Measurements from ENCODE around the gene ISG15. TPM values are rescaled to one million over a fixed set of nuclear protein-coding genes. Genes with fewer than 3 reads are reported as not detected.

The ISG15 gene
- polyA plus RNA-seq, 1 of the 3 experiments (the other 2 are of a cell fraction): 28.6 TPM

- TF ChIP-seq, protein P1, sequence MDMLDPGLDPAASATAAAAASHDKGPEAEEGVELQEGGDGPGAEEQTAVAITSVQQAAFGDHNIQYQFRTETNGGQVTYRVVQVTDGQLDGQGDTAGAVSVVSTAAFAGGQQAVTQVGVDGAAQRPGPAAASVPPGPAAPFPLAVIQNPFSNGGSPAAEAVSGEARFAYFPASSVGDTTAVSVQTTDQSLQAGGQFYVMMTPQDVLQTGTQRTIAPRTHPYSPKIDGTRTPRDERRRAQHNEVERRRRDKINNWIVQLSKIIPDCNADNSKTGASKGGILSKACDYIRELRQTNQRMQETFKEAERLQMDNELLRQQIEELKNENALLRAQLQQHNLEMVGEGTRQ (IDR thresholded peaks at IDR 0.05; ENCODE audit: borderline replicate concordance, low read depth, low read length): no peak
- no peak for TF ChIP-seq TAF1 (IDR thresholded peaks at IDR 0.05; ENCODE audit: borderline replicate concordance, low read depth, low read length)
- no peak for TF ChIP-seq MAX (IDR thresholded peaks at IDR 0.05; ENCODE audit: low read depth)
- peak; percentile 92 for TF ChIP-seq PBX3 (IDR thresholded peaks at IDR 0.05)
- TF ChIP-seq POLR2AphosphoS5 (IDR thresholded peaks at IDR 0.05; ENCODE audit: low read depth, low read length): no peak
- TF ChIP-seq EZH2phosphoT487 (IDR thresholded peaks at IDR 0.05; ENCODE audit: borderline replicate concordance, low read depth): no peak
- TF ChIP-seq RFX5 (IDR thresholded peaks at IDR 0.05; ENCODE audit: low read length): no peak
Measured at GRCh38 chr1:1033009-1033587, 19.8 kb downstream of the ISG15 start (continued).

DNA sequence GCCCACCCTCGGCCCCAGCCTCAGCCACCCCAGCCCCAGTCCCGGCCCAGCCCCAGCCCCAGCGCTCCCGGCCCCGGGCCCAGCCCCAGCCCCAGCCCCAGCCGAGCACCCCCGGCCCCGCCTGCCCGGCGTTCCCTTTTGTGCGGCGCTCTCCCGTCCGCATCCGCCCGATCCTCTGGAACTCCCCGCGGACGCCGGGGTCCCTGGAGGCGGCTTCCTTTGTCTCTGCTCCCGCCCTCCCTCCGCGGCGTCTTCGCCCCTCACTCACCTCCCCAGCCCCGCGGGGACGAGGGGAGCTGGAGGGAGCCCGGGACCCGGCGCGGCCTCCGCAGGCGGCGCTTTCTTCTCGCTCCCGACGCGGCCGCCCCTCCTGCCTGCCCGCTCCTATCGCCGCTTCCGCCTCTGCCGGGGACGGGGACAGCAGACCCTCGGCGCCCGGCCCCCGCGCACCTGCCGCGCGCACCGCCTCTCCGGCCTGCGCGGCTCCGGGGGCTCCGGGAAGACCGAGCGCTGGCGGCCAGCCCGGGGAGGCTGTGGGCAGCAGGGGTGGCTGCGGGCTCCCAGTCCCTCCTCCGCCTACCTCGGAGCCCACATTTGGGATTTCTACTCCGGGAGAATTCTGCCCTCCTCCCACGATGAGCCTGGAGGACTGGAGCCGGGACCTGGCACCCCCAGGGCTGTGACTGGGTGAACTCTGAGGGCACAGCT lies 20.6 kb downstream of the ISG15 start:
- H3F3A ChIP-seq (replicated peaks; ENCODE audit: insufficient read depth): no peaks in the 10 kb centered on the region
- no peaks in the 10 kb centered on the region for H3K36me3 ChIP-seq (replicated peaks in 1 of 2; ENCODE audit: control insufficient read depth in 1 of 2, insufficient read depth in 2 of 2, low read length in 1 of 2)
- peak; percentile 72 for DNase-seq
- H3K79me2 ChIP-seq (ENCODE audit: insufficient read depth): no peaks in the 10 kb centered on the region
- no peak overlapping the region for H3K27ac ChIP-seq (ENCODE audit: low read depth in 2 of 2, low read length in 1 of 2)
- peaks cover 37% of the 10 kb centered on the region for H4K20me1 ChIP-seq (ENCODE audit: insufficient read depth)
- no peak for TF ChIP-seq ELF1 (IDR thresholded peaks at IDR 0.05)
- no peak for TF ChIP-seq IRF3 (IDR thresholded peaks at IDR 0.05; ENCODE audit: low read depth, low read length)
- TF ChIP-seq CHD2 (IDR thresholded peaks at IDR 0.05; ENCODE audit: low read length, partially characterized antibody): no peak
- TF ChIP-seq JUND (IDR thresholded peaks at IDR 0.05): no peak
- TF ChIP-seq MAX (IDR thresholded peaks at IDR 0.05; ENCODE audit: low read depth): no peak
- no peak for TF ChIP-seq SMC3 (IDR thresholded peaks at IDR 0.05; ENCODE audit: low read depth, low read length)
- TF ChIP-seq PBX3 (IDR thresholded peaks at IDR 0.05): no peak
- no peak for TF ChIP-seq YY1 (IDR thresholded peaks at IDR 0.05; ENCODE audit: low read depth)
- no peak for TF ChIP-seq RXRA (IDR thresholded peaks at IDR 0.05; ENCODE audit: borderline replicate concordance, low read depth)
- no peak for TF ChIP-seq FOXM1 (IDR thresholded peaks at IDR 0.05; ENCODE audit: low read depth)
- no peak for TF ChIP-seq MXI1 (IDR thresholded peaks at IDR 0.05; ENCODE audit: low read depth, low read length)
- no peak for TF ChIP-seq NRF1 (IDR thresholded peaks at IDR 0.05; ENCODE audit: low read depth, low read length)
- no peak for TF ChIP-seq TCF12 (IDR thresholded peaks at IDR 0.05)
- 21% methylated on average over 12 of the region's 71 CpGs for WGBS (ENCODE audit: low lambda C conversion rate)
- H3K4me3 ChIP-seq (ENCODE audit: low read depth in 2 of 2, low read length in 1 of 2): peak overlapping the region in 1 of 2 experiments; percentile 25; a peak in 2 of 4 replicates
- no peaks in the 10 kb centered on the region for H3K27me3 ChIP-seq (ENCODE audit: insufficient read depth)
- POLR2A ChIA-PET: no interaction called here
- H3K9me2 ChIP-seq: no peaks in the 10 kb centered on the region
- no peak overlapping the region for H2AFZ ChIP-seq (ENCODE audit: low read depth)
- CTCF ChIA-PET: interaction anchor here (0.5 to 4.5 kb wide), 26 partner anchors 11 to 272 kb away, joined by 3 to 93 read pairs (median 8); partner anchors contain the start of genes AGRN, PERM1 and RNF223
- H3K9ac ChIP-seq: no peak overlapping the region
- H3K4me2 ChIP-seq: no peak overlapping the region
- no peaks in the 10 kb centered on the region for H3K9me3 ChIP-seq
- H3K4me1 ChIP-seq (ENCODE audit: control insufficient read depth in 1 of 2, insufficient read depth in 2 of 2, low read depth in 1 of 2, low read length in 1 of 2): peaks cover 0 to 11% of the 10 kb centered on the region in 2 experiments; a peak in 1 of 4 replicates
